NCI-H2029 treated with DMSO at 0.1 percent for 48 hours (cell line): ENCODE measurements around the gene UBE3D.
"Not testable (repeated sequence)": the region's sequence is repeated elsewhere in the genome, so short reads cannot be mapped to it uniquely, and the experiment has no call there.

Source experiments
- DNase-seq: peaks from one replicate; lab custom pipeline; 2025; lab: John Stamatoyannopoulos, UW

The UBE3D gene

GRCh38 chr6:83053678-83054077 is 12.0 kb downstream of the UBE3D start:
- no peak for DNase-seq

GRCh38 chr6:83051377-83052172 is 14.1 kb downstream of the UBE3D start:
- DNase-seq: peak; percentile 80

DNA sequence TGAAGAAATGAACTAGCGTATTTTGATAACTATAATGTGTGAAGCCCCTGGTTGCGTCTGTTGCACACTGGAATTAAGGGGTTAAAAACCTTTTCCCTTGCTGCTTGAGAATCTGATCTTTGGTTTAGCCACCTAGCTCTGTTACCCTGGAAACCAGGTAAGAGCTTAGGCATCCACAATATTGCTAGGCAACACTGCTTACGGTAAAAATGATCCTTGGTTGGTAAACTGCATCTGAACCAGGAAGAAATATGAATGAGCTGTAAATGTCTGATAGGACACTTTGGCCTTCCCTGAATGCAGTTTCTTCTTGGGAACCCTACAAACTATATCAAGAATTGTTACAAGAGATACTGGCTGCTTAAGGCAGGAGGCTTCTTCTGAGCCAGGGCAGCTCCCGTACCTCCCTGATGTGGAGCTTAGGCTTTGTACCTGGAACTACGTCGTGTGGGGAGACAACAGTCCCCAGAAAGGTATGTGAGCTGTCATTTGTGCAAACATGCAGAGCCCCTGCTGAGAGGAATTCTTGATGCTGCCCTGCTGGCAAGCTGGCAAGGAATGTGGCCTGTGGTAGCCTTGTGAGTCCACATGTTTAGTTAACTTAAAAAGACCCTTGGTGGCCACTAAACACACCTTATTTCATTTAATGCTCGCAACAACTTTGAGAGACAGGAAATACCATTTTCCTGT is 18.4 kb downstream of the UBE3D start:
- no peak for DNase-seq

GRCh38 chr6:83044091-83044768 is 21.4 kb downstream of the UBE3D start:
- no peak for DNase-seq

GRCh38 chr6:83042467-83043053 is 23.1 kb downstream of the UBE3D start:
- DNase-seq: no peak

GRCh38 chr6:83038246-83038645 is 27.4 kb downstream of the UBE3D start:
- no peak for DNase-seq

DNA sequence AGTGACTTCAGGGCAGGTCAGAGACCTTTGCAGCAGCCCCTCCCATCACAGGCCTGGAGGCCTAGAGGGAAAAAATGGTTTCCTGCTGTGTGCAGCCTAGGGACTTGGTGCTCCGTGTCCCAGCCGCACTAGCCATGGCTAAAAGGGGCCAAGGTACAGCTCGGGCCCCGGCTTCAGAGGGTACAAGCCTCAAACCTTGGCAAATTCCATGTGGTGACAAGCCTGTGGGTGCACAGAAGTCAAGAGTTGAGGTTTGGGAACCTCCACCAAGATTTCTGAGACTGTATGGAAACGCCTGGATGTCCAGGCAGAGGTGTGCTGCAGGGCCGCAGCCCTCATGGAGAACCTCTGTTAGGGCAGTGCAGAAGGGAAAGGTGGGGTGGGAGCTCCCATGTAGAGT is 34.0 kb downstream of the UBE3D start:
- no peak for DNase-seq

GRCh38 chr6:83019741-83020140 is 45.9 kb downstream of the UBE3D start:
- DNase-seq: no peak

DNA sequence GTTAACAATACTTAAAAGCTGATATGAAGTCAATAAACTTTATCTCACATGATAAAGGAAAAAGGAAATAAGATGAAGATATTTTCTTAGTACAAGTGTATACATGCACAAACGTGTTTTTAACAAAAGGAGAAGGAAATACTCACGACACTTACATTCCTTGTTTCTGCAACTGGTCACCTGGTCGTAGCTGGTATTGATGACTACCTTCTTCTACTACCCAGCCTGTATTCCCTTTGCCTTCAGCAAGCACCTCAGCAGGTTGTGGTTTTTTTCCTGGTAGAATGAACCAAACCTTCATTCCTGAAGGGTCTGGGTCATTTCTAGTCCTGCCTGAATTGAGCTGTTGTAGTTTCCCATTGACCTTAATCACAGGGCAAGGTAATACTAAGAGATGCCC is 54.5 kb downstream of the UBE3D start:
- not testable (repeated sequence) for DNase-seq

DNA sequence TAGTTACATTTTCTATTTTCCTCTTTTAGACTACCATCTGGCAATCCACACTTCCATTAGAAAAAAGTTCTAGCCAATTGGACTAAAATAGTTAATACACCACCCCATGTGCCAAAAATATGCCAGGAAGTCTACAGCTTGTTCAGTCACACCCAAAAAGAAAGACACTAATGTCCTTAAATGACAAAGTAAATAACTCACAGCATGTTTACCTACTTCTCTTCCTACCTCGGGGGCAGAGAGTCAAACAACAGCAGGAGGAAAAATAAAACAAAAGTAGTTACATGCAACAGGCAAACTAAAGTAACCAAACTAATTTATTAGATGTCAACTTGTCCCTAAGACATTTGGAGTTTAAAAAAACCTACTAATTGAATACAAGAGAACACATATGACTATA is 57.0 kb downstream of the UBE3D start:
- no peak for DNase-seq

- no peak for DNase-seq
These were observed 59.3 kb downstream of the UBE3D start for GRCh38 chr6:83006270-83006905.

- no peak for DNase-seq
These were observed 69.5 kb downstream of the UBE3D start for GRCh38 chr6:82996156-82996555.

DNA sequence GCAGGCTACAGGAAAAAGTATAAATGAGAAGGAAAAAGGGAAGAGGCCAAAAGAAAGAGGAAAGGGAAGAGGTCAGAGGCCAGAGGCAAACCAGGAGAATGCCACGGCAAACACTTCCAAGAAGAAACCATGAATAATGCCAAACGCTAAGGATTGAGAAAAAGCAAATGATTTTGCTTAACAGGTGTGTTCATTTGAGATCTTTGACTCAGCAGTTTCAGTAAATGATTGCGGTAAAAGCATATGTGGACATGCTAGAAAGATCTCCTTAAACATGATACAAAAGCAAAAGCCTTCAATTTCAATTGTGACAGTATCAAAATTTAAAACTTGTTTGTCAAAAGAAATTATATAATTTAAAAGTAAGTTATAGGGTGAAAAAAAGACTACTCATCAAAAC is 70.6 kb downstream of the UBE3D start:
- DNase-seq: no peak

GRCh38 chr6:82989736-82990290 is 75.8 kb downstream of the UBE3D start:
- DNase-seq: no peak

- no peak for DNase-seq
These were observed 76.7 kb downstream of the UBE3D start for GRCh38 chr6:82988930-82989351.

DNA sequence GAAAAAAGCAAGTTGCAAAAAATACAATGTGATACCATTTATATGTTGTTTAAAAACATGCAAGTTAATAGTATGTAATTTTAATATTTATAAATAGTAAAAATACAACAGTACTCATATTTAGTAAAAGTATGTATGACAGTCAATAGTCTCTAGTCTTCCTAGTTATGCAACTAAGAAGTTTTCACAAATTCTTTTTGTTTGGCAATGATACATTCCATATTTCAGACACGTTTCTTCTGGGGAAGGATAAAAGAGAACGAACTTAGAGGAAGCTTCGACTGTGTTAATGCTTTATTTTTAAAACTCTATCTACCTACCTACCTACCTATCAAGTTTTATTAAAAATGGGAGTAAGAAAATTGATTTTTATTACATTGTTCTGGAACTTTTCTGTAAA is 77.7 kb downstream of the UBE3D start:
- DNase-seq: no peak

- no peak for DNase-seq
These were observed 78.2 kb downstream of the UBE3D start for GRCh38 chr6:82987416-82987815.

GRCh38 chr6:82984720-82985119 is 80.9 kb downstream of the UBE3D start:
- no peak for DNase-seq

DNA sequence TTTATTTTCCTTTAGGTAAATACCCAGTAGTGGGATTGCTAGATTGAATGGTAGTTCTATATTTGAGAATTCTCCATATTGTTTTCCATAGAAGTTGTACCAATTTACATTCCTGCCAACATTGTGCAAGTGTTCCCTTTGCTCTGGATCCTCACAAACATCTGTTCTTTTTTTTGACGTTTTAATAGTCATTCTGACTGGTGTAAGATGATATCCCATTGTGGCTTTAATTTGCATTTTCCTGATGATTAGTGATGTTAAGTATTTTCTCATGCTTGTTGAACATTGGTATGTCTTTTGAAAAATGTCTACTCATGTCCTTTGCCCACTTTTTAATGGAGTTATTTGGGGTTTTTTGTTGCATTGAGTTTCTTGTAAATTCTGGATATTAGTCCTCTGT is 85.6 kb downstream of the UBE3D start:
- no peak for DNase-seq

DNA sequence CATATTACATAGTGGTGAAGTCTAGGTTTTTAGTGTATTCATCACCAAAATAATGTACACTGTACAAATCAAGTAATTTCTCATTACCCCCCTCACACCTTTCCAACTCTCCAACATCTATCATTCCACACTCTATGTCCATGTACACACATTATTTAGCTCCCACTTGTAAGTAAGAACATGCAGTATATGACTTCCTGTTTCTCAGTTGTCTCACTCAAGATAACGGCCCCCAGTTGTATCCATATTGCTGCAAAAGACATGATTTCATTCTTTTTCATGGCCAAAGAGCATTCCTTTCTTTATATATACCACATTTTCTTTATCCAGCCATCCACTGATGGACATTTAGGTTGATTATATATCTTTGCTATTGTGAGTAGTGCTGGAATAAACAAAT is 86.0 kb downstream of the UBE3D start:
- no peak for DNase-seq

DNA sequence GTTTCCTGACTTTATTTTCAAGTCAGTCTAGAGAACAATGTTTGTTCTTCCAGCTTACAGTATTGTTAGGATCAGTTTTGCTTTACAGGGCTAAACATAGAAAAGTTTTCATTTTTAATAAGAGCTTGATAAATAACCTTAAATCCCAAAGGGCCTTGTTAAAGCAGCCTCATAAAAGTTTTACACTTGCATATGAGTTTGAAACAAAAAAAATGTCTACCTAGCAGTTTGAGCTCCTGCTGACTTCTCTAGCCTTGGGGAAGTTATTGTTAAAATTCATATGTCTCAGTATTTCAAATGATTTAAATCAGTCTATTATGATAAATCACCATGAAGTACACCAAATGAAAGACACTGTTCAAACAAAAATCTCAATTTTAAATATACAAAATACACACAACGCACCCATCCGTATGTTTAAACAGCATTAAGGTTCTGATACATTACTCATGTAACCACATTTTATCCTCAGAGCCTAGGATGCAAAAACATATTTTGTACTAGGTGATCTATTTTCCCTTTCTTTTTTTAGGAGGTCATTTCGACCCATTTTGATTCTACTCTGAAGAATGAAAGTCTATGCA is 87.2 kb downstream of the UBE3D start:
- no peak for DNase-seq
